Stimulated activated naive CD8-positive, alpha-beta T cell treated with anti-CD3 and anti-CD28 coated beads, Interleukin-15, amount 100 ng/mL, for 72 hours (primary cell): ENCODE data around the gene ABCC4.

Experiments
- ATAC-seq: fragments of 150-1000 bp; cut with Tn5 transposase; 2 replicates; pipeline ENCODE4 v1.10.0; 2021; ENCODE audit warnings: mild to moderate bottlenecking, moderate library complexity
- DNase-seq, 2 donors: peaks; one replicate each; pipeline ENCODE4 v3.0.0; 2021 to 2022
- H3K27ac Mint-ChIP-seq, 2 donors: one replicate each; pipeline ENCODE4 v1.8.0; 2022; ENCODE audit warnings: mild to moderate bottlenecking in 2 of 2, mixed read lengths in 2 of 2, moderate library complexity in 2 of 2
- H3K27me3 Mint-ChIP-seq: one replicate; pipeline ENCODE4 v1.8.0; 2022; ENCODE audit warnings: mixed read lengths
- H3K4me1 Mint-ChIP-seq: one replicate; pipeline ENCODE4 v1.8.0; 2022; ENCODE audit warnings: mild to moderate bottlenecking, mixed read lengths
- H3K4me3 Mint-ChIP-seq, 2 donors: one replicate each; pipeline ENCODE4 v1.8.0; 2022; ENCODE audit warnings: mild to moderate bottlenecking in 2 of 2, mixed read lengths in 2 of 2, moderate library complexity in 1 of 2
- H3K9me3 Mint-ChIP-seq, 2 donors: one replicate each; pipeline ENCODE4 v1.8.0; 2022; ENCODE audit warnings: mixed read lengths in 2 of 2

Gene ABCC4

DNA sequence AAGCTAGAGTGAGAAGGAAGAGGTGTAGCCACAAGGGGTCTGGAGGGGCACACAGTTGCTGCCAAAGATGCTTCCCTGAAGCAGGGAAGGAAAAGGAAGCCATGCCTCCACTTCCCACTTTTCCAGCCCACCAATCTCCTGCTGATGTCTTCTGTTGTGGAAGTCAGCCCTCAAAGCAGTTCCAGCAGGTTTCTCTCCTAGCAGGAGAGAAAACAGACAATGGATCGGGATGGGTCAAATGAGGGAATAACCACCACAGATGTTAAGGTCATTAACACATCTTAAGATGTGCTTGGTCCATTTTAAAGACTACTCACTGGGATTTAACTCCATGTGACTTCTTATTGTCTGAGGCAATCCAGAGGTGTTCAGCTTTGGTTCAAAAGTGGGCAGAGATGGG is 304.8 kb downstream of the ABCC4 start:
- ATAC-seq (no peak), DNase-seq (no peak)
- H3K9me3 Mint-ChIP-seq: no peaks in the 10 kb centered on the region
- peaks cover 29% of the 10 kb centered on the region for H3K27me3 Mint-ChIP-seq
- no peaks in the 10 kb centered on the region for H3K4me1 Mint-ChIP-seq
- peak overlapping the region in 1 of 2 donors; percentile 50 for H3K27ac Mint-ChIP-seq
- no peak overlapping the region for H3K4me3 Mint-ChIP-seq

DNA sequence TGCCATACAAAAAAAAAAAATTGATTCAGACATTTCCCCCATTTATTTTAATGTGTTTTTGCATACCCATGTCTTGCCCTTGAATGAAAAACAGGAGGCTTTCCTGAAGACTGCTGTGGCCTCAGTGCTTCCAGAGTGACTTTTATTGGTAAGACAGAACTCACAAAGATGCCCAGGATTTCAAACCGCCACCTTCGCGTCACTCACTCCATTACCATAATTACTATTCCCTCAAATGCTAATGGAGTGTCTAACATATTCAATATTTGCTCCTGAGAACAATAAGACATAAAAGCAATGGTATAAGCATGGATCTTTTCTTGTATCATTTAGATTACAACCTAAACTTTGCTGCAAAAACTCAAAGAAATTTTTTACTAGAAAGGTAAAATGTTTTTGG is 306.7 kb downstream of the ABCC4 start:
- no peak overlapping the region for H3K4me3 Mint-ChIP-seq
- H3K27me3 Mint-ChIP-seq: peaks cover 40% of the 10 kb centered on the region
- ATAC-seq (no peak), DNase-seq (no peak)
- no peak overlapping the region for H3K27ac Mint-ChIP-seq
- no peaks in the 10 kb centered on the region for H3K4me1 Mint-ChIP-seq
- no peaks in the 10 kb centered on the region for H3K9me3 Mint-ChIP-seq

DNA sequence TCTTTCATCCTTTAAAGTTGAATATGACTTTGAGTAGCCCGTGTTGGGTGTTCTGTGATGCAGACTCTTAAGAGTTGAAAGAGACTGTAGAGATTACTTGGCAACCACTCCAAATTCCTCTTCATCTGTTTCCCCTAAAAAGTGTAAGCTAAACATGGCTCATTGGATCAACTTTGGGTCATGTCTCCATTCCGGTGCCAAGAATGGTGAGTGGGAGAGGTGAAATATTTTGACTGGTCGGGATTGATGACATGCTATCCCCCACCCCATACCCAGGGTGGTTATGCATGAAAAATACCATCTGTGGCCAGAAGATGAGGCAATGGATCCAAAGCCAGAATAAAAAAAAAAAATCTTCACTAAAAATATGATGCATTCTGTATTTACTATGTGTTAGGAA is 307.6 kb downstream of the ABCC4 start:
- peaks cover 41% of the 10 kb centered on the region for H3K27me3 Mint-ChIP-seq
- ATAC-seq (no peak), DNase-seq (no peak)
- no peak overlapping the region for H3K4me3 Mint-ChIP-seq
- H3K4me1 Mint-ChIP-seq: no peaks in the 10 kb centered on the region
- H3K9me3 Mint-ChIP-seq: no peaks in the 10 kb centered on the region
- H3K27ac Mint-ChIP-seq: no peak overlapping the region

DNA sequence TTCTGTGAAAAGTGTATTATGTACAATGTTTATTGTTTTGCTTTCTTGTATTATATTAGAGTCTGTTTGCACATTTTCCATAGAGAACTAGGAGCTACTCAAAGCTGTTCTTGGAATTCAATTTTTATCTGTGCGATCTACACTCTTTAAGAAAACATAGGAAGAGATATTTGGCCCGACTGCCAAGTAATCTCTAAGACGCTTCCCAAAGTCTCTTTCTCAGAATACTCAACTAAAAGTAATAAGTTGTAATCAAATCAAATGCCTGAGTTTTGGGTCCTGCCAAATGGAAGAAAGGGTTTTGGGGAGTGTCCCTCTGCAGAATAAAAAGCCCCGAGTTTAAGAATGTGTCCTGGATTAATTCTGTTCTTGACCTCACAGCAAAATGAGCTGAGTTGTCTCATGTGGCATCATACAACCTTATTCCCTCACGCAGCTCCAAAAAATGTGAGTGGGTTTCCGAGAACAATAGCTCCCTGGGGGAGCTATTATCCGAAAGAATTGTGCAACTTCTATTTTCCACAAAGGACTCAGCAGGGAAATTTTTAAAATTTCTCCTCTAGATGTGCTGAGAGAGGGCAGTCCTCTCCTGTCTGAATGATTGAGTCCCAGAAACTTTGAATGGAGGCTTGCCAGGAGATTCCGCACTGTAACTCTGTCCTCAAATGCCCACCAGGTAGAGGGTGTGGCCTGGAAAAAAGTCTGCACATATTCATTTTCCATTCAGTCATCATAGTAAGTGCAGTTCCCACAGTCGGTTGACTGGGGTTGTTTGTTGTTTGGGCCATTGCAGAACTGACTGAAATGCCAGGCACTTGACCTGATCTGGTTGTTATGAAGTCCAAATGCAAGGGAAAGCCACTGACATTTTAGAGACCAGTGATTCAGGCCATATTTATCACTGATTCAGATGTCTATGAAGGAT is 309.0 kb downstream of the ABCC4 start:
- ATAC-seq: no peak
- Mint-ChIP-seq H3K27me3 (peaks cover 31% of the 10 kb centered on the region), H3K27ac (no peak overlapping the region), H3K4me1 (no peaks in the 10 kb centered on the region), H3K9me3 (no peaks in the 10 kb centered on the region), H3K4me3 (no peak overlapping the region)
- no peak for DNase-seq

DNA sequence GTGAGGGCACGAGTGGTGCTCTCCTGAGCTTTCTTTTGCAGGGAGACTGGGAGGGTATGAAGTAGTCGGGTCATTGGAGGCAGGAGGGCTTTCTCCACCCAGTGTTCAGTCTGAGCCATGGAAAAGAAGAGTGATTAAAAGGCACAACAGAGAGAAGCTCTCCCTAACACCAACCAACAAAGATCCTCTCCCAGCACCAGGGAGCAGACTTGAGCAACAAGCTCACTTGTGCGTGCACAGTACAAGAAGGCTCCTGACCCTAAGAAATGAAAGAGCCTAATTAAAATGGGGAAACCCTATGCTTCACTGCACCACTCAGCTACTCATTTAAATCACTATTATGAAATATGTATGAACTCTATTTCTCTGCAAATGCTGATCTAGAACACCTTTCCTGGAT is 312.6 kb downstream of the ABCC4 start:
- no peak overlapping the region for H3K4me3 Mint-ChIP-seq
- no peaks in the 10 kb centered on the region for H3K9me3 Mint-ChIP-seq
- ATAC-seq: peak; percentile 60
- no peak overlapping the region for H3K27ac Mint-ChIP-seq
- no peak for DNase-seq
- peaks cover 21% of the 10 kb centered on the region for H3K27me3 Mint-ChIP-seq
- no peaks in the 10 kb centered on the region for H3K4me1 Mint-ChIP-seq

DNA sequence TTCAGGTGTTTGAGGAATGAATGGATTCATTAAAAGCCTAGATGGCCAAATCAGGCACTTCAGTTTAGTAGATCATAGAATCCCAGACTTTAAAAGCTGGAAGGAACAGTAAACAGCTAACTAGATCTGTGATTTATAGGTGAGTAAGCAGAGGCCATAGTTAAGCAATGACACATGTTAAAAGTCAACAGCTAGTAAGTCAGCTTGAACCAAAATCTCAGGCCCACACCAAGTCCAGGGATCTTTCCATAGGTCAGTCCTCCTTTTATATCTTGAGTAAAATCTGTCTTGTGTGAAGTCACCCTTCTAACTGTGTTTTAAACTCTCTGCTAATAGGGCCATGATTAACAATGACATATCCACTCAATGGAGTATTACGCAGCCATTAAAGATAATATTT is 313.4 kb downstream of the ABCC4 start:
- ATAC-seq: no peak
- Mint-ChIP-seq H3K27ac (no peak overlapping the region), H3K9me3 (no peaks in the 10 kb centered on the region), H3K4me1 (no peaks in the 10 kb centered on the region), H3K4me3 (no peak overlapping the region), H3K27me3 (peaks cover 18% of the 10 kb centered on the region)
- DNase-seq: no peak

DNA sequence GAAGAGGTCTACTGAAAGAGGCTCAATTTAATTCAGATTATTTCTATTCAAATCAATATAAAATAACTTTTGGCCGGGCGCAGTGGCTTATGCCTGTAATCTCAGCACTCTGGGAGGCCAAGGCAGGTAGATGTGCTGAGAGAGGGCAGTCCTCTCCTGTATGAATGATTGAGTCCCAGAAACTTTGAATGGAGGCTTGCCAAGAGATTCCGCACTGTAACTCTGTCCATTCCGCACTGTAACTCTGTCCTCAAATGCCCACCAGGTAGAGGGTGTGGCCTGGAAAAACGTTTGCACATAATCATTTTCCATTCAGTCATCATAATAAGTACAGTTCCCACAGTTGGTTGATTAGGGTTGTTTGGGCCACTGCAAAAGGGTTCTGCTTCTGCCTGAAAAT is 314.2 kb downstream of the ABCC4 start:
- H3K4me3 Mint-ChIP-seq: no peak overlapping the region
- H3K27me3 Mint-ChIP-seq: peaks cover 18% of the 10 kb centered on the region
- no peaks in the 10 kb centered on the region for H3K9me3 Mint-ChIP-seq
- H3K27ac Mint-ChIP-seq: no peak overlapping the region
- DNase-seq: no peak
- no peak for ATAC-seq
- H3K4me1 Mint-ChIP-seq: no peaks in the 10 kb centered on the region

DNA sequence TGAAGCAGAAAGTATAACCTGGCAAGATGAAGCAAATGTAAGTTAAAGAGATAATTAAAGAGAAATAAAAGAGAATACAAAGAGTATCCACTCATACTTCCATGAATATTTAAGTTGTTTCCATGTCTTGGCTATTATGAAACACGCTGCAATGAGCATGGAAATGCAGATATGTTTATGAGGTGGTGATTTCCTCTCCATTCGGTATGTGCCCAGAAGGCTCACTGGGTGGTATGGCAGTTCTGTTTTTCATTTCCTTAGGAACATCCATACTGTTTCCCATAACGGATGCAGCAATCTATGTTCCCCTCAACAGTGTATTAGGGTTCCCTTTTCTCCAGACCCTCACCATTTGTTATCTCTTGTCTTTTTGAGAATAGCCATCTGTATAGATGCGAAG is 316.3 kb downstream of the ABCC4 start:
- H3K4me3 Mint-ChIP-seq: no peak overlapping the region
- no peaks in the 10 kb centered on the region for H3K4me1 Mint-ChIP-seq
- no peaks in the 10 kb centered on the region for H3K9me3 Mint-ChIP-seq
- no peak for DNase-seq
- H3K27ac Mint-ChIP-seq: no peak overlapping the region
- H3K27me3 Mint-ChIP-seq: peaks cover 5% of the 10 kb centered on the region
- no peak for ATAC-seq

DNA sequence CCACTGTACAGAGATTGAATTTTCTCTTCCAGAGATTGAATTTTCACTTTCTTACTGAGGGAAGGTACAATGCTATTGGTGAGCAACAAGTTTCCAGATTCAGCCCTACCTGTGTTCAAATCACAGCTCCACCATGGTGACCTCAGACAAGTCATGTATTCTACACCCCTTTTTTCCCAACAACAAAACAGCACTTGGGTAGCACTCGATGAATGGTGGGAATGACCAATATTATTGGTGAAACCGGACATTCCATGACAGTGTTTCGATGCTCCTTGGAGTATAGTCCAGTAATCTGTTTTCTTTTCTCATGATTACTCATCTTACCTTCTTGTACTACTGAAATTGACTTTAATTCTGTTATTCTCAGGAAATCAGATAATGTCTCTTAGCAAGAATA is 322.7 kb downstream of the ABCC4 start:
- H3K9me3 Mint-ChIP-seq: no peaks in the 10 kb centered on the region
- no peak for ATAC-seq
- H3K27ac Mint-ChIP-seq: no peak overlapping the region
- no peaks in the 10 kb centered on the region for H3K4me1 Mint-ChIP-seq
- H3K27me3 Mint-ChIP-seq: peaks cover 6% of the 10 kb centered on the region
- DNase-seq: no peak
- H3K4me3 Mint-ChIP-seq: no peak overlapping the region

DNA sequence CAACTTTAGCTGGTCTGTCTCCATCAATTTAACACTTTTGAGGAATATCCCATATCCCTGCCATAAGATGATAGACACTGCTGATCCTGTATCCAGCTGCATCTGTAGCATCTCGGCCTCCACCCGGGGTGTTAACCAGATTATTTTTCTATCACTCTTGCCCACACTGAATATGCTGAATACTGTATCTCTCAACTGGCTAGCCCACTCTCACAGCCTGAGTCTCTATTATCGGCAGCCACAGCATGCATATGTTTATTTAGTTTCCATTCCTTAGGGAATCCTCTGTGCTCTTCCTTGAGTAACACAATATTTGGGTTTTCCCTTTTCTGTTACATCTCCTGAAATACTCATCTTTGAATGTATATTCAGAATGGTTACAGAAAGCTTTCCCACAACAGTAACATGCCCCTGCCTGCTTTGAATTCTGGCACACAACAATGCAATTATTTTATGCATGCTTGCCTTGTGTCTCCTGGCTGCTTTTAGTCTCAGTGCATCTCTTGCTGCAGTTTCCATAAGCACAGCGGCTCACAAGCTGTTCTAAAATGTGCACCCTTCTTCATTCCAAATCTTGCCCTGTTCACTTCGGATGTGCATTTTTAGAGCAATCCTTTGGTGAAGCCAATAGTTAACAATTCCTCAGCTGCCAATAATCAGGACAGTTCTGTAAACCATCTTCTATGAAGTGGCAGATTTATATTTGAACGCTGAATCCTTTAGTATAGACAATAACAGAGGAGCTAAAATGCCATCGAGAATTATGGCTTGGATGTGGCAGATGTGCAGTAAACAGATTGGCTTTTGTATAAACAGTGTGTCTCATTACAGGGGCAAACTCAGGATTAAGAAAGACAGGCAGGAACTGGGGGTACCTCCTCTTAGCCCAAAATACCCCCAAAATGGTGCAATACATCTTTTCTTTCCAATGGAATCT is 327.0 kb downstream of the ABCC4 start:
- Mint-ChIP-seq H3K27ac (no peak overlapping the region), H3K9me3 (no peaks in the 10 kb centered on the region), H3K4me3 (no peak overlapping the region), H3K27me3 (peaks cover 18% of the 10 kb centered on the region), H3K4me1 (no peaks in the 10 kb centered on the region)
- ATAC-seq (no peak), DNase-seq (no peak)

DNA sequence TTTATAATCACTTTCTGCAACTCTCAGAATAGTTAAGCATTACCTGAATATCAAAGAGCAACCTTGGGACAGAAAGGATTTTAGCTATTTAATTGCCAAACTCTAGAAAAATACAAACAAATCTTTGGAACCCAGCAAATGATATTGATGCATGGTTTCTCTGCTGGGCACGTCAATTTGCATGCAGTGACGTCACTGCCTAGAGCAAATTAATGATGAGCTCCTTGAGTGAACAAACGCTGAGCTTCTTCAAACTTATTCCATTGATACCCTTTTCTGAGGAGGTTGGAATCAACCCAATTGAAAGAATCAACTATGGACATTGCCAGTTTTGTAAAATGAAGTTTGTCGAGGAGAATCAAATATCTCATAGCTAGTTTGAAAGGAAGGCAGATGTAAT is 329.0 kb downstream of the ABCC4 start:
- Mint-ChIP-seq H3K27me3 (peaks cover 31% of the 10 kb centered on the region), H3K4me1 (peaks cover 8% of the 10 kb centered on the region), H3K27ac (no peak overlapping the region), H3K9me3 (no peaks in the 10 kb centered on the region), H3K4me3 (no peak overlapping the region)
- ATAC-seq (no peak), DNase-seq (no peak)
